ENCODE results near the gene OR1I1.

The OR1I1 gene

DNA sequence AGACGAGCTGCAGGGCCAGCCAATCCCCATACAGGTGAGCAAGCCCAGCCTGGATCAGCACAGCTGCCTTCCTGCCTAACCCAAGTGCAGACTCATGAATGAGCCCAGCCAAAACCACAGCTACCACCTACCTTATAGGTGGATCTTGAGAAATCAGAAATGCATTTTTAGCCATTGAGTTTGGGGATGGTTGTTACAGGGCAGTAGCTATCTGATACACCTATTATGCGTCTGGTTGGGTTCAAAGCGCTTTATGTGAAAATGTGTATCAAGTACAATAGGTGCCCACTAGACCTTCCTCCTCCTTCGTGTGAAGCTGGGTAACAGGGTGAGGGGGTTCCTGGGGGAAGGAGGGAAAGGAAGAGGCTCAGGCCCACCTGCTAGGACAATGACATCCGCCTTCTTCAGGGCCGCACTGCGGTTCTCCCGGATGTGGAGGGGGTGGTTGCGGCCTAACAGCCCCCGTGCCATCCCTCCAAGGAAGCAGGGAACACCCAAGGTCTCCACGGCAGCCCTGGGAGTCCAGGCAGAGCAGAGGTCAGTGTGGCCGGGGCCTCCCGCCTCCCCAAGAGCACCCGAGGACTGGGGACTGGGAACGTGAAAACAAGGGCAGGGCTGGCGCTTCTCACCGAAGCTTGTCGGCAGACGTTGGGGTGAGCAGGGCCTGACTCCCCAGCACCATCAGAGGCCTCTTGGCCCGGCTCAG, 36.9 kb downstream of the OR1I1 start:
- DNase-seq (ENCODE audit: low spot score): no peak

DNA sequence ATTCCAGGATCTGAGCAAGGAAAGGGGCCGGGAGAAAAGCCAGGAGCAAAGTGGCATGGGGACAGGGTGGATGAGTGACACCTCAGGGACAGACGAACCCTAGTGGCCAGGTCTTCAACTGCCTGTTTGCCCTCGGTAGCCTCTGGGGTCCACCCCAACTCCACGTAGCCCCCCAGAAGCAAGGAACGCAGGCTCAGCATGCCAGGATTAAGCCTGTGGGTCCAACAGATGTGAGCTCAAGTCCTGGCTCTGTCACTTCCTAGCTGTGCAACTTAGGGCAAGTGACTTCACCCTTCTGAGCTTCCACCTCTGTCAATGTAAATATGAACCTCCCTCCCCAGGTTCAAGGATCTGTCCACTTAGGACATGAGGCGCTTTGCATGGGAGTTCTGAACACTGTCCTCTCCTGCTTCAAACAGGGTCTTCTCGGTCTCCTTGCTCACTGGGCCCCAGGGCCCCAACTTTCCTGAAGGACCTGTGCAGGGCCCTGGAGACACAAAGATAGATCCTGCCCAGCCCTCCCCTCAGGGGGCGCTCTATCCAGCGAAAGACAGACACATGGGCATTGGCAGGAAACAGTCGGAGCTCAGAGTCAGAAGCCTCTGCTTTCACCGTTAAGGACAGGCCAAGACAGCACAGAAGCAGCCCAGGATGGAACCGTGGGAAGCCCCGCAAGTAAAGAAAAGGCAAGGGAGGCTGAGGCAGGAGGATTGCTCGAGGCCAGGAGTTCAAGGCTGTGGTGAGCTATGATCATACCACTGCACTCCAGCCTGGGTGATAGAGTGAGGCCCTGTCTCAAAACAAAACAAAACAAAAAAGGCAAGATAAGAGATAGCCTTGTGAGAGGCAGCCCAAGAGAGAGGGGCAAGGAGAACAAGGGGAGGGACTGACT, 38.4 kb downstream of the OR1I1 start:
- DNase-seq (ENCODE audit: low spot score): peak; percentile 43

DNA sequence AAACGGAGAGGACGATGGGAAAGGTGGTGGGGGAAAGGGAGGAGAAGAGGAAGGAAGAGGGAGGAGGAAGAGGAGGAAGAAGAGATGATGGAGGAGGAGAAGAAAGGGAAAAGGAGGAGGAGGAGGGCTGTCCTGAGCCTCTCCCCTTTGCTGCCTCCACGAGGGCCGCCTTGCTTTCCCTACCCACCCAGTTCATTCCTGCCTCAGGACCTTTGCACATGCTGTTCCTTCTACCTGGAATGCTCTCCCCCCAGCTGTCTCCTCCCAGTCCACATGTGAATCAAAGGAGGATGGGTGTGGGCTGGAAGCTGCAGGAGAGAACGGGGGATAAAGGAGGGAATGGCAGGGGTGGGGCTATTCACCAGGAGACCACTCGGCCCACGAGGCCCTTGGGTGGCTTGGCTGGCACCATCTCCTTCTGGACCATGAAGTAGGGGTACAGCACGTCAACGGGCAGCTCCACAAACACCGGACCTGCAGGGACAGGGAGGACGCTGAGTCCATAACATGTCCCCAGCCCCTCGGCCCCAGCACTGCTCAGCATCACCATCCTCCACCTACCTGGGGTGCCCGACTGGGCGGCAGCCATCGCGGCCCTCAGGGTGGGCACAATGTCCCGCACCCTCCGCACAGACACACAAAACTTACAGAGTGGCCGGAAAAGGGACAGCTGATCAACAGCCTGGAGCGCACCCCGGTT, 40.5 kb downstream of the OR1I1 start:
- no peak for DNase-seq (ENCODE audit: low spot score)

DNA sequence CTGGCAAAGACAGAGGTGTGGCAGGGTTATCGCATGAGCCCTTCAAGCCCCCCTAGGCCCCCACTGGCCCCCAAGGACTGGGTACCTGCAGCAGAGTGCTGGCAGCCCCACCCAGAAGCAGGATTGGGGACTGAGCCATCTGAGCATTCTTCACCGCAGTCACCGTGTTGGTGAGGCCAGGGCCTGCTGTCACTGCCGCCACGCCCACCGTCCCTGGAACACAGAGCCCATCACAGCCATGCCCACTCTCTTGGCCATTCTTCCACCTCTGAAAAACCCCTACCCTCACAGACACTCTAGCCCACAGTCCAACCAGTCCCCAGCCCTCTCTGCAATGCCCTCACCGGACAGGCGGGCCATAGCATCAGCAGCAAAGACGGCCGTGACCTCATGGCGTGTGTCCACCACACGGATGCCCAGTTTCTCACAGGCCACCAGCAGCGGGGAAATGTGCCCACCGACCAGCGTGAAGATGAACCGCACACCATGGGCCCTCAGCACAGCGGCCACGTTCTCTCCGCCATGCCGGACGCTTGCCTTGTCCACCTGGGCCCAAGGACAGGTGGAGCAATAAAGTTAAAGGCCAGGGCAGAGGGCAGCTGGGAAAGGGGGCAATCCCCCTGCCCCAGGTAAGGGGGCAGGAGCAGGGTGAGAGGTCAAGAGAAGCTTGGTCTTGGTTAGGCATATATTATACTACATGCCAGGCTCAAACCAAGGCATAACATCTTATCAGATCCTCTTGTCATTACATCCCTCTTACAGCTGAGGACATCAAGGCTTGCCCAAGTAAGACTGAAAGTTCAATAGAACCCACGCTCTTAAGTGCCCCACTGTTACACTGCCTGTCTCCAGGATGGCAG, 41.2 kb downstream of the OR1I1 start:
- no peak for DNase-seq (ENCODE audit: low spot score)

DNA sequence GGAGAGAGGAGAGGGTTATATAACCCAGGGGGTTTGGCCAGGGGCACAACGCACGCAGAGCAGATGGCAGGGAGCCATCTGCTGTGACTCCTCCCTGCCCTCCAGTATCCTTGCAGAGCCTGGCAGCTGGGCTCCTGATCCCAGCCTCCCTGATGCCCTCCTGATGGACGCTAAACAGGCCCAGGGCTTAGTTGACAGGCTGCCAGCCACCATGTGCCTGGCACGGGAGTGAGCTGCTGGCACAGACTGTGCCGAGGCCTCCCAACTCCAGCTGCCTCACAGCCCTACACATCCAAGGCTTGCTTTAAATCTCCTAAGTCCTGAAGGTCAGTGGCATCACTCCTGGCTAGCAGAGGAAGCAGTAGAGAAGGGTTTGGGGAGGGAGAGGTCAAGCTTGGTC, 41.9 kb downstream of the OR1I1 start:
- no peak for DNase-seq (ENCODE audit: low spot score)

DNA sequence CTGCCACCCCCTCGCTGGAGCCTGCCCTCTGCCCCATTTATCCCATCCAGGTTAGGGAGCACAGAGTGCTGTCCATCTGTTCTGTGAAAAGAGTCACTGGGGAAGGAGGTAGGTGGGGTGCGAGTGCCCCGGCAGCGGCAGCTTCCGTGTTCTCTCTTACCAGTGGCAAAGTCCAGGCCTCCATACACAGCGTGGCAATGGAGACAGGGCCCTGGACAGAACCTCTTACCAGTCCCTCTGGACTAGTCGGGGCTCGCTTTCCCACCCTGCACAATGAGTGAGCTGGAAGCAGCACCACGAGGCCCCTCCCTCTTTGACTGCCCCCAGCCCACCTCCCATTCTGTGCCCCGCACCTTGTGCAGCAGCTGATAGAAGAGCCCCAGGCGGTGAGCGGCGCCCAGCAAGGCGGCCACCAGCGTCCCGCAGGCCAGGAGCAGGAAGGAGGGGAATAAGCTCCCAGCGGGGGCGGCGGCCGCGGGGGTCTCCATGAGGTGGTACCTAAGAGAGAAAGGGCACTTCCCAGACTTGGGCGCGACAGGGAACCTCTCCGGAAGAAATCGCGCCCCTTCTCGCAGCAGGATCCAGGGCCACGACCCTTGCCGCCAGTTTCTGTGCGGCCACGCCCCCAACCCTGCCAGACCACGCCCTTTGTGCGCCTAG, 42.7 kb downstream of the OR1I1 start:
- peak; percentile 82 for DNase-seq (ENCODE audit: low spot score)

DNA sequence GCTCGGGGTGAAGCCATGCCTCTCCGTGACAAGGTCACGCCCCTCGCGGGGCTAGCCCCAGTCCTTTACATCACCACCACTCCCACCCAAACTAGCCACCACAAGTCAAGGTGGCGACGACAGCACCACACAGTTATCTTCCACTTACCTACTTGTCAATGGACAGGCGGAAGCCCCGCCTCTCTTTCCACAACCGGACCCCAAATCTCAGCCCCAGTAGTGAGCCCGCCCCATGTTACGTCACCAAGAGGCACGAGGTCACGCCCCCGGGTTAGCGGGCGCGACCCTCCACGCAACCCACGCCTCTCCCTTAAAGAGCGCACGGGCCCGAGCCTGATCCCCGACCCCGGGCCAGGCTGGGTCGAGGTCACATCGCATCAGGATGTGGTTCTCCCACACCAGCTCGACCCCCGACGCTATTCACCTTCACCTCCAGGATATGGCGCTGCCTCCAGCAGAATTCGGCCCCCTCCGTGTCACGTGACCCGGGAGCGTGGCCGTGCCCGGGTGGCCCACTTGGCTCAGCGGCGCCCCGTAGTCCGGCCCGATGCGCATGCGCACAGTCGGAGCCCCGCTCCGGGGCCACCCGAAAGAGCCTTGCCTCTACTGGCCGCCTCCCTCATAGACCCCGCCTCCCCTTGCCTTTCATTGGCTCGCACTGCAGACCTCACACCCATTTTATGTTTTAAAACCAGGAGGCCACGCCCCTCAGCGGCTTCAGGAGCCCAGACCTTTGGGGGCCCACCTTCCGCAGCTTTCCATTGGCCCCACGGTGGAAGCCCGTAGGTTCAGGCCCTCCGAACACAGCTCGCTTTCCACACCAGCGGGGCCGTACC, 43.4 kb downstream of the OR1I1 start:
- peak; percentile 98 for DNase-seq (ENCODE audit: low spot score)

DNA sequence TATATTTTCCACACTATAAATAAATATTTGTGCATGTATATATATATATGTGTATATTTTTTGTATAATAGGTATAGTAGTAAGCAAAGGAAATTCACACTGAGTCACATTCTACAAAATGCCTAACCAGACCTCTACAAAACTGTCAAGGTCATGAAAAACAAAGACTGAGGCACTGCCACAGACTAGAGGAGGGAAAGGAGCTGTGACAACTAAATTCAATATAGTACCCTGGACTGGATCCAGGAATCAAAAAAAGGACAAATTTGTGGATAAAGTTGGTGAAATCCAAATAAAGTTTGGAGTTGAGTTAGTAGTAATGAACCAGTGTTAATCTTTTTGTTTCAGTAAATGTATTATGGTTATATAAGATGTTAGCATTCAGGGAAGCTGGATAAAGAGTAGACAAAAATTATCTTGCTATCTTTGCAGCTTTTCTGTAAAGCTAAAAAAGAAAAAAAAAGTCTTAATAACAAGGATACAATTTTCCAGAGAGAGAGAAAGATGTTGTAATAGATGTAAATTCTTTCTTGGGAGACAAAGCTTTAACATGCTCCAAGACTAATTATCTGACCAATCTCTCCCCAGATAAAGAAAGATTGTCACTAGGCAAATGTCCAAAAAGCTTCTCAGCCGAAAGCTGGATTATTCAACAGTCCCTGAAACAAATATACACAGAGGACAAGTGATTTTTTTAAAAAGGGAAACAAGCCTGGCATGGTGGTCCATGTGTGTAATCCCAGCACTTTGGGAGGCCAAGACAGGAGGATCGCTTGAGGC, 44.3 kb downstream of the OR1I1 start:
- DNase-seq (ENCODE audit: low spot score): no peak

DNA sequence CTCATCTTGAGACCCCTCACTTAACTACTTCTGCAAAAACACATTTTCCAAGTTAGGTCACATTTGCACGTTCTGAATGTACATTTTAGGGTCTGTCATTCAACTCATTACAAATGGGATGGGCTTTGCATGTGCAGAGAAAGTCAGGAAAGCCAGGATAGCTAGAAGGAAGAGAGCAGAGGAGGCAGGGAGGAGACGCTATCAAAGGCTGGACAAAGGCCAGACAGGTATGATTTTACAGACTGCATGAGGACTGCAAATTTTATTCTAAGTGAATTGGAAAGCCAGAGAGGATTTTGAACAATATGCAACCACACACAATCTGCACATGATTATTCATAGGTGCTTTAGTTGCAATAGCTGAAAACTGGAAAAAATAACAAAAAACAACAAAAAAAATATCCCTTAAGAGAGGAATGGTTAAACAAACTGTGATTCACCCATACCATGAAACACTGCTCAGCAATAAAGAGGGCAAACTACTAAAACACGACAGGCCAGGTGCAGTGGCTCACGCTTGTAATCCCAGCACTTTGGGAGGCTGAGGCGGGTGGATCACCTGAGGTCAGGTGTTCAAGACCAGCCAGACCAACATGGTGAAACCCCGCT, 46.3 kb downstream of the OR1I1 start:
- no peak for DNase-seq (ENCODE audit: low spot score)

DNA sequence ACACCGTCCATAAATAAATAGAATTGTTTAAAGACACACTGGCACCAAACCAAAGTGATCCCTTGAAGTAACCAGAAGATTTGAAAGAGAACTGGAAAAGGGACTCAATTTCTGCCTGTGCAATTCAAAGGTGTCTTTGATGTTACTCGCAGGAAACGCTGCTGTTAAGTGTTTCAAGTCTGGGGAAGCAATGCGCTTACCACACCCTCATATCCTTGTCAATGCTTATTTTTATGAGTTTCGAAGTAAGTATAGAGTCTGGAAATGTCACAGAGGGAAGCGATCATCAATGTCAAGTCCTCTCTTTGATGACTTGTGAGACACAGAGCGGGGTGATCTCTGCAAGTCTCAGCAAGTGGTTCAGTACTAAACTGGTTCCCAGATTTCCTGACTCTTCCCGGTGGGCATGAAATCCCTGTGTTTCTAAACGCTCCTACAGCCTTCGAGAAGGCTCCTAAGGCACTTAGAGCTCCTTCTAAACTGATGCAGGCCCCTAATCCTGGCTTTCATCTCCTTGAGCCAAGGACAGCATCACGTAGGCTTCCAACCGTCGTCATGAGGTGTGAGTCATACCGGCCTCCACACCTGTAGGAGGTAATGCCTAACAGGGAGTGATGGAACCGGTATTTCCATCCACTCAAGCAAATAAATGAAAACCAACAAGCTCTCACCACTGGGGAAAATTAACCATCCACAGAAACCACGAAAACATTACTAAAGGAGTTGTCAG, 48.0 kb downstream of the OR1I1 start:
- DNase-seq (ENCODE audit: low spot score): no peak

DNA sequence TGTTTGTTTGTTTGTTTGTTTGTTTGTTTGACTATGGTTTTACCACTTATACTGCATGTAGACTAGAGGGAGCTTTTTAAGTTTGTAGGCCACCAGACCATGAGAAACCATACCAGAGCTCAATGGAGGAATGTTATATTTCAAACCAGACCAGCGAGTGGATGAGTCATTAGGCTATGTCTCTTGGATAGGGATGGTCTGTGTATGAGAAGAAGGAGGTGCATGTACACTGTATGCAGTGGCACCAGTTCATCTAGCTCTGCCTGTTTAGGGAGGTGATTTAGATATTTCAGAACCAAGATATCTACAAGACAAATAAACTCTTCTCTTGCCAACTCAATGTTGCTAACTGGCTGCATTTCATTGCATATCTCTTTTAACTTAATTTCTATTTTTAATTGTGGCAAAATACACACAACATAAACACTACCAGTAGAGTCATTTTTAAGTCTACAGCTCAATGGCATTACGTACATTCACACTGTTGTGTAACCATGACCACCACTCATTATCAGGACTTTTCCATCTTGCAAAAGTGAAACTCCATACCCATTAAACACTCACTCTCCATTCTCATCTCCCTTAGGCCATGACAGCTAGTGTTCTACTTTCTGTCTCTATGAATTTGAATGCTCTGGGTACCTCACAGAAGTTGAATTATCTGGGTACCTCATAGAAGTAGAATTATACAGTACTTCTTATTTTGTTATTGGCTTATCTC, 54.4 kb downstream of the OR1I1 start:
- DNase-seq (ENCODE audit: low spot score): no peak

DNA sequence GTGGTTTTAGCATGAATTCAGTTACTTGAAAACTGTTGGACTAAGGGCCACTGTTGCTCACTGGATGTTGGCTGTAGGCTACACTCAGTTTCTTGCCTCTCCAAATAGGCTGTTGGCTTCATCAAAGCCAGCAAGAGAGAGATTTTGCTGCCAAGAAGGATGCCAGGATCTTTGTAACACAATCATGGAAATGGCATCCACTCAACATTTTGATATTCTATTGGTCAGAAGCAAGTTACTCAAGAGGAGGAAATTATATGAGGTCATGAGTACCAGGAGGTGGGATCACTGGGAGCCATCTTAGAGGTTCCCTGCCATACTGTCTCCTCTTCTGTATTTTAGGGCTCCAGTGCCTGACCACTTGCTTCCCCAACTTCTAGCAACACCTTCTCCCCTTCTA, 55.8 kb downstream of the OR1I1 start:
- no peak for DNase-seq (ENCODE audit: low spot score)

DNA sequence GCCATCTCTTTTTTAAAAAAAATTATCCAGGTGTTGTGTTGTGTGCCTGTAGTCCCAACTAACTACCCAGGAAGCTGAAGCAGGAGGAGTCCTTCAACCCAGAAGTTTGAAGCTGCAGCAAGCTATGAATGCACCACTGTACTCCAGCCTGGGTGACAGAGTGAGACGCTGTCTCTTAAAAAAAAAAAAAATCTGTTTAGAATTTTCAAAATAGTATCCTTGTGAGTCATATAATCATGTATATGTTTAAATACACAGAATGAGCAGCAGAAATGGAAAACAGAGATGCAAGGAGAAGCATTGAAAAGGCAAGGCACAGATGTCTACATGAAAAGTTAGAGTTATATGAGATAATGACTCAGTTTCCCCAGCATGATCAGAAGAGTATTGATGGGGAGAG, 56.4 kb downstream of the OR1I1 start:
- no peak for DNase-seq (ENCODE audit: low spot score)

DNA sequence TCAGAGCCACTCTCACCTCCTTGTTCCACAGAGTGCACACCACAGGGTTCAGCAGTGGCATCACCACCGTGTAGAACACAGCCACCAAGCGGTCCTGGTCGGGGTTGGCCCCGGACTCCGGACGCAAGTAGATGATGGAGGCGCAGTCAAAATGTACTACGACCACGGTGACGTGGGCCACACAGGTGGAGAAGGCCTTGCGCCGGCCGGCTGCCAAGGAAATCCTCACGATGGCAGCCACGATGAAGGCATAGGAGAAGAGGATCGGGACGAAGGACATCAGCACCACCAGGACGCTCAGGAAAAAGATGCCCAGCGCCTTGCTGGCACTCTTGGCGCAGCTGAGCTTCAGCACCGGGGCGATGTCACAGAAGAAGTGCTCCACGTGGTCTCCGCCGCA, 59.1 kb downstream of the OR1I1 start:
- no peak for DNase-seq (ENCODE audit: low spot score)

DNA sequence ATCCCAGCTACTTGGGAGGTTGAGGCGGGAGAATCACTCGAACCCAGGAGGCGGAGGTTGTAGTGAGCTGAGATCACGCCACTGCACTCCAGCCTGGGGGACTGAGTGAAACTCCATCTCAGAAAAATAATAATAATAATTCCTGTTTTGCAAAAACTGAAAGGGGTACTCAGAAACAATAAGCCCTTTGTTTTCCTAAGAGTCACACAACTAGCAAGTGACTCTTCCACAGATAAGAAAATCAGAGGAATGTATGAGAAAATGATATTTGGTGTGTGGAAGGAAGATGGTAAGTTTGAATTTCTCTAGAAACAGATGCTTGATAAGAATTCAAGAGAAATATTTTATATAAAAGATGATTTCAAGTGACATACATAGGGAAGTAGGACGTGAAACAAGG, 60.3 kb downstream of the OR1I1 start:
- DNase-seq (ENCODE audit: low spot score): no peak
